Neural cell (in vitro differentiated cells): Measurements from ENCODE around the gene DDX24. TPM values are rescaled to one million over a fixed set of nuclear protein-coding genes. Genes with fewer than 3 reads are reported as not detected.
A peak's percentile ranks its signal among the peaks of the same experiment; 100 is the strongest.

Experiments used
- H2AFZ ChIP-seq: fragments of 200-600, 300-800 bp; sonication (generic), shearing (Covaris generic); 2 replicates; pipeline ENCODE4 v1.6.0; 2014; ENCODE audit warnings: low read depth, mild to moderate bottlenecking, antibody characterized with exemption, low read length, moderate library complexity
- H3F3A ChIP-seq: fragments of 200-600 bp; shearing (Covaris generic); 2 replicates; pipeline ENCODE4 v1.6.1; 2016; ENCODE audit warnings: mild to moderate bottlenecking, moderate library complexity, mixed read lengths, antibody characterized with exemption, low read length; ENCODE audit not compliant: insufficient read depth, poor library complexity, severe bottlenecking
- H3K27ac ChIP-seq: fragments of 200-600, 300-800 bp; sonication (generic), shearing (Covaris generic); 2 replicates; pipeline ENCODE4 v1.5.1; 2014; ENCODE audit warnings: mild to moderate bottlenecking, low read length, moderate library complexity
- H3K27me3 ChIP-seq: fragments of 300-800, 200-600 bp; sonication (generic), shearing (Covaris generic); 2 replicates; pipeline ENCODE4 v1.6.0; 2014; ENCODE audit warnings: mild to moderate bottlenecking, low read depth, low read length, moderate library complexity; ENCODE audit not compliant: insufficient read depth
- H3K36me3 ChIP-seq: fragments of 300-800, 200-600 bp; sonication (generic), shearing (Covaris generic); 2 replicates; pipeline ENCODE4 v1.5.1; 2014; ENCODE audit warnings: mild to moderate bottlenecking, antibody characterized with exemption, low read length, moderate library complexity; ENCODE audit not compliant: insufficient read depth
- H3K4me2 ChIP-seq: fragments of 300-800, 200-600 bp; sonication (generic), shearing (Covaris generic); 2 replicates; pipeline ENCODE4 v1.6.0; 2014; ENCODE audit warnings: mild to moderate bottlenecking, low read length
- H3K4me3 ChIP-seq: fragments of 300-800, 200-600 bp; sonication (generic), shearing (Covaris generic); 2 replicates; pipeline ENCODE4 v1.5.1; 2014; ENCODE audit warnings: mild to moderate bottlenecking, low read length, moderate library complexity
- H3K79me2 ChIP-seq: fragments of 200-600 bp; shearing (Covaris generic); replicated peaks from 2 replicates; pipeline ENCODE4 v1.6.0; 2014; ENCODE audit warnings: mild to moderate bottlenecking, low read length, moderate library complexity; ENCODE audit not compliant: insufficient read depth
- H3K9ac ChIP-seq: fragments of 300-800, 200-600 bp; sonication (generic), shearing (Covaris generic); 2 replicates; pipeline ENCODE4 v1.6.1; 2016; ENCODE audit warnings: mild to moderate bottlenecking, low read length, mixed read lengths
- H3K9me2 ChIP-seq: fragments of 200-600 bp; shearing (Covaris generic); 2 replicates; pipeline ENCODE4 v1.6.1; 2016; ENCODE audit warnings: mild to moderate bottlenecking, low read length, mixed read lengths; ENCODE audit not compliant: insufficient read depth
- H3K9me3 ChIP-seq: fragments of 200-600, 300-800 bp; sonication (generic), shearing (Covaris generic); 2 replicates; pipeline ENCODE4 v1.6.1; 2016; ENCODE audit warnings: mild to moderate bottlenecking, mixed run types, low read length, moderate library complexity, mixed read lengths
- H4K20me1 ChIP-seq: fragments of 200-600 bp; shearing (Covaris generic); 2 replicates; pipeline ENCODE4 v1.6.1; 2016; ENCODE audit warnings: mild to moderate bottlenecking, mixed run types; ENCODE audit not compliant: insufficient read depth
- EP300 ChIP-seq: fragments of 450-650 bp; conservative IDR thresholded peaks from 2 replicates; pipeline ENCODE4 v1.6.1; 2014; ENCODE audit warnings: antibody characterized with exemption, mild to moderate bottlenecking, moderate library complexity; ENCODE audit not compliant: poor library complexity, severe bottlenecking
- EZH2 ChIP-seq: fragments of 200-600, 300-800 bp; shearing (Covaris generic), sonication (generic); IDR thresholded peaks from 2 replicates; pipeline ENCODE4 v1.6.1; 2014; ENCODE audit warnings: antibody characterized with exemption, low read length, borderline replicate concordance, mild to moderate bottlenecking; ENCODE audit not compliant: insufficient read depth, poor library complexity, severe bottlenecking
- MXI1 ChIP-seq: fragments of 450-650 bp; conservative IDR thresholded peaks from 2 replicates; pipeline ENCODE4 v1.6.1; 2014; ENCODE audit warnings: antibody characterized with exemption, mild to moderate bottlenecking; ENCODE audit not compliant: poor library complexity, severe bottlenecking
- POLR2AphosphoS5 ChIP-seq: IDR thresholded peaks from 2 replicates; pipeline ENCODE4 v1.6.1; 2012
- RAD21 ChIP-seq: fragments of 450-650 bp; conservative IDR thresholded peaks from 2 replicates; pipeline ENCODE4 v1.6.1; 2014; ENCODE audit warnings: antibody characterized with exemption, mild to moderate bottlenecking, moderate library complexity
- SMC3 ChIP-seq: fragments of 450-650 bp; conservative IDR thresholded peaks from 2 replicates; pipeline ENCODE4 v1.6.1; 2014; ENCODE audit warnings: antibody characterized with exemption, mild to moderate bottlenecking, moderate library complexity; ENCODE audit not compliant: poor library complexity
- TAF1 ChIP-seq: IDR thresholded peaks from 2 replicates; pipeline ENCODE4 v1.6.1; 2012; ENCODE audit warnings: low read depth
- polyA plus RNA-seq: library from polyadenylated mRNA; depleted of rRNA; stranded (reverse); fragments of >200 nt; gene quantifications from 2 replicates; pipeline ENCODE4 v1.2.3, GENCODE V29; 2014
- TF ChIP-seq, protein P1 (sequence below): IDR thresholded peaks from 2 replicates; pipeline ENCODE4 v1.6.1; 2012; ENCODE audit warnings: borderline replicate concordance
- TF ChIP-seq, protein P2 (sequence below): fragments of 450-650 bp; IDR thresholded peaks from 2 replicates; pipeline ENCODE4 v1.5.1; 2014; ENCODE audit warnings: antibody characterized with exemption, mild to moderate bottlenecking, moderate library complexity; ENCODE audit not compliant: poor library complexity, severe bottlenecking

The DDX24 gene
- polyA plus RNA-seq, 1 donor from 2014 or later = 177 TPM

DNA sequence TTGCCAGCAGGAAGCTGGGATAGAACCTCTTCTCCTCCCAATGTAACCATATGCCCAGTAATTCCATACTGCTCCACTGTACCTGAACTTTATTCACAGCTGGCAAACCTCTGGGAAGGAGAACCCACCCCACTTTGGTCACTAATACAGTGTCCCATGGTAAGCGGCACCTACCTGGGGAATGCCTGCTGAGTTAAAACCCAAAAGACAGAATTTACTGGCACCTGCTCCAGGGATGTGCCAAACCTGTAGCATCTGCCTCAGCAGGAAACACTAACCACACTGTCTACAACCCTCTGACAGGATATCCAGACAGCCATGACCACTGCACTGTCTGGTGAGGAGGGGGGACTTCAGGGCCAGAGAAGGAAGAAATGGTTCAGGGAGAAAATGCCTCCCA is 26.6 kb downstream of the DDX24 start:
- H2AFZ ChIP-seq = no peak overlapping the region
- no peaks in the 10 kb centered on the region for H3K9me3 ChIP-seq
- H3K4me2 ChIP-seq = no peak overlapping the region
- H4K20me1 ChIP-seq = no peaks in the 10 kb centered on the region
- no peaks in the 10 kb centered on the region for H3K27me3 ChIP-seq
- peak; percentile 9 for TF ChIP-seq POLR2AphosphoS5
- TF ChIP-seq EZH2 = no peak
- TF ChIP-seq, protein P1, sequence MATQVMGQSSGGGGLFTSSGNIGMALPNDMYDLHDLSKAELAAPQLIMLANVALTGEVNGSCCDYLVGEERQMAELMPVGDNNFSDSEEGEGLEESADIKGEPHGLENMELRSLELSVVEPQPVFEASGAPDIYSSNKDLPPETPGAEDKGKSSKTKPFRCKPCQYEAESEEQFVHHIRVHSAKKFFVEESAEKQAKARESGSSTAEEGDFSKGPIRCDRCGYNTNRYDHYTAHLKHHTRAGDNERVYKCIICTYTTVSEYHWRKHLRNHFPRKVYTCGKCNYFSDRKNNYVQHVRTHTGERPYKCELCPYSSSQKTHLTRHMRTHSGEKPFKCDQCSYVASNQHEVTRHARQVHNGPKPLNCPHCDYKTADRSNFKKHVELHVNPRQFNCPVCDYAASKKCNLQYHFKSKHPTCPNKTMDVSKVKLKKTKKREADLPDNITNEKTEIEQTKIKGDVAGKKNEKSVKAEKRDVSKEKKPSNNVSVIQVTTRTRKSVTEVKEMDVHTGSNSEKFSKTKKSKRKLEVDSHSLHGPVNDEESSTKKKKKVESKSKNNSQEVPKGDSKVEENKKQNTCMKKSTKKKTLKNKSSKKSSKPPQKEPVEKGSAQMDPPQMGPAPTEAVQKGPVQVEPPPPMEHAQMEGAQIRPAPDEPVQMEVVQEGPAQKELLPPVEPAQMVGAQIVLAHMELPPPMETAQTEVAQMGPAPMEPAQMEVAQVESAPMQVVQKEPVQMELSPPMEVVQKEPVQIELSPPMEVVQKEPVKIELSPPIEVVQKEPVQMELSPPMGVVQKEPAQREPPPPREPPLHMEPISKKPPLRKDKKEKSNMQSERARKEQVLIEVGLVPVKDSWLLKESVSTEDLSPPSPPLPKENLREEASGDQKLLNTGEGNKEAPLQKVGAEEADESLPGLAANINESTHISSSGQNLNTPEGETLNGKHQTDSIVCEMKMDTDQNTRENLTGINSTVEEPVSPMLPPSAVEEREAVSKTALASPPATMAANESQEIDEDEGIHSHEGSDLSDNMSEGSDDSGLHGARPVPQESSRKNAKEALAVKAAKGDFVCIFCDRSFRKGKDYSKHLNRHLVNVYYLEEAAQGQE = no peak
- no peaks in the 10 kb centered on the region for H3K9me2 ChIP-seq
- H3K79me2 ChIP-seq = no peaks in the 10 kb centered on the region
- H3K36me3 ChIP-seq = peaks cover 10% of the 10 kb centered on the region
- H3K4me3 ChIP-seq = no peak overlapping the region
- no peak overlapping the region for H3K9ac ChIP-seq
- no peaks in the 10 kb centered on the region for H3F3A ChIP-seq
- no peak overlapping the region for H3K27ac ChIP-seq

DNA sequence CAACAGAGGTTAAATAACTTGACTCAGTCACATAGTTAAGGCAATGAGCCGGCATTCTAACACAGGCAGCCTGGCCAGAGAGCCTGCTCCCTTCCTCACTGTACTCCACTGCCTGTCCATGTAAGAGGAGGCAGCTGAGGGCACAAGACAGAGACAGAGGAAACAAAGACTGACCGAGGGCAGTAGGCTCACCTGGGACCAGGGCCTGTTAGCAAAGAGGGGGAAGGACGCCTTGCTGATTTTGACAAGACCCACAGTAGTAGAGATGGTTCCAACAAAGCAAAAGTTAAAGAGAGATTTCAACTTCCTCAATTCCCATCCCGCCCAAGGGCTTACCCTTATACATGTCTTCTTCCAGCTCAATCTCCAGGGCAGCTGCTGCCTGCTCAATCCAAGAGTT is 28.3 kb downstream of the DDX24 start:
- peaks cover 9% of the 10 kb centered on the region for H3K36me3 ChIP-seq
- no peak overlapping the region for H3K27ac ChIP-seq
- H4K20me1 ChIP-seq = no peaks in the 10 kb centered on the region
- no peak overlapping the region for H3K4me3 ChIP-seq
- H3K9ac ChIP-seq = no peak overlapping the region
- no peaks in the 10 kb centered on the region for H3F3A ChIP-seq
- no peaks in the 10 kb centered on the region for H3K9me3 ChIP-seq
- H2AFZ ChIP-seq = no peak overlapping the region
- H3K27me3 ChIP-seq = no peaks in the 10 kb centered on the region
- TF ChIP-seq, protein P1 = no peak
- TF ChIP-seq POLR2AphosphoS5 = no peak
- TF ChIP-seq EP300 = no peak
- TF ChIP-seq MXI1 = no peak
- TF ChIP-seq EZH2 = no peak
- TF ChIP-seq SMC3 = no peak
- no peaks in the 10 kb centered on the region for H3K9me2 ChIP-seq
- H3K79me2 ChIP-seq = no peaks in the 10 kb centered on the region
- H3K4me2 ChIP-seq = no peak overlapping the region

GRCh38 chr14:94052199-94052598 is 28.8 kb downstream of the DDX24 start:
- H3K27me3 ChIP-seq = no peaks in the 10 kb centered on the region
- no peaks in the 10 kb centered on the region for H3K79me2 ChIP-seq
- H3F3A ChIP-seq = no peaks in the 10 kb centered on the region
- TF ChIP-seq RAD21 (no peak), POLR2AphosphoS5 (no peak), TAF1 (no peak), SMC3 (no peak), EZH2 (no peak), EP300 (peak; percentile 47), MXI1 (no peak)
- TF ChIP-seq, protein P2, sequence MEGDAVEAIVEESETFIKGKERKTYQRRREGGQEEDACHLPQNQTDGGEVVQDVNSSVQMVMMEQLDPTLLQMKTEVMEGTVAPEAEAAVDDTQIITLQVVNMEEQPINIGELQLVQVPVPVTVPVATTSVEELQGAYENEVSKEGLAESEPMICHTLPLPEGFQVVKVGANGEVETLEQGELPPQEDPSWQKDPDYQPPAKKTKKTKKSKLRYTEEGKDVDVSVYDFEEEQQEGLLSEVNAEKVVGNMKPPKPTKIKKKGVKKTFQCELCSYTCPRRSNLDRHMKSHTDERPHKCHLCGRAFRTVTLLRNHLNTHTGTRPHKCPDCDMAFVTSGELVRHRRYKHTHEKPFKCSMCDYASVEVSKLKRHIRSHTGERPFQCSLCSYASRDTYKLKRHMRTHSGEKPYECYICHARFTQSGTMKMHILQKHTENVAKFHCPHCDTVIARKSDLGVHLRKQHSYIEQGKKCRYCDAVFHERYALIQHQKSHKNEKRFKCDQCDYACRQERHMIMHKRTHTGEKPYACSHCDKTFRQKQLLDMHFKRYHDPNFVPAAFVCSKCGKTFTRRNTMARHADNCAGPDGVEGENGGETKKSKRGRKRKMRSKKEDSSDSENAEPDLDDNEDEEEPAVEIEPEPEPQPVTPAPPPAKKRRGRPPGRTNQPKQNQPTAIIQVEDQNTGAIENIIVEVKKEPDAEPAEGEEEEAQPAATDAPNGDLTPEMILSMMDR = no peak
- TF ChIP-seq, protein P1 = no peak
- H3K27ac ChIP-seq = peak overlapping the region; percentile 34
- no peaks in the 10 kb centered on the region for H3K9me2 ChIP-seq
- no peaks in the 10 kb centered on the region for H3K9me3 ChIP-seq
- no peak overlapping the region for H3K4me3 ChIP-seq
- H3K9ac ChIP-seq = no peak overlapping the region
- no peak overlapping the region for H2AFZ ChIP-seq
- H3K4me2 ChIP-seq = no peak overlapping the region
- H4K20me1 ChIP-seq = no peaks in the 10 kb centered on the region
- H3K36me3 ChIP-seq = peaks cover 9% of the 10 kb centered on the region
